HUES64 (cell line): ENCODE results near the gene CRYM.
"Not testable (repeated sequence)": the region's sequence is repeated elsewhere in the genome, so short reads cannot be mapped to it uniquely, and the experiment has no call there.

Source experiments
- H3K27ac ChIP-seq: 2 replicates; pipeline ENCODE4 v1.7.0; 2013; ENCODE audit warnings: low read depth, low read length, inconsistent platforms
- H3K27me3 ChIP-seq: 2 replicates; pipeline ENCODE4 v1.6.1; 2013; ENCODE audit warnings: mild to moderate bottlenecking, low read length; ENCODE audit not compliant: insufficient read depth
- H3K36me3 ChIP-seq: 2 replicates; pipeline ENCODE4 v1.6.1; 2013; ENCODE audit warnings: mild to moderate bottlenecking, low read length; ENCODE audit not compliant: insufficient read depth
- H3K4me1 ChIP-seq: 2 replicates; pipeline ENCODE4 v1.6.1; 2013; ENCODE audit warnings: mild to moderate bottlenecking, low read length, moderate library complexity; ENCODE audit not compliant: insufficient read depth
- H3K4me3 ChIP-seq: 2 replicates; pipeline ENCODE4 v1.5.1; 2013; ENCODE audit warnings: mild to moderate bottlenecking, low read length, moderate library complexity
- H3K9ac ChIP-seq: 2 replicates; pipeline ENCODE4 v1.6.1; 2013; ENCODE audit warnings: mild to moderate bottlenecking, low read depth, low read length
- H3K9me3 ChIP-seq: 2 replicates; pipeline ENCODE4 v1.6.1; 2013; ENCODE audit warnings: low read depth, low read length; ENCODE audit not compliant: insufficient read depth
- WGBS: fragments of 150-250, 120-280 bp; methylation state at CpG from one replicate; pipeline ENCODE4 v1.1.7; 2013; ENCODE audit warnings: missing lambda C conversion rate; 5-methylcytosine and 5-hydroxymethylcytosine counted together

Gene CRYM

GRCh38 chr16:21277045-21277926, 804 bp downstream of the CRYM start:
- Histone ChIP-seq H3K27ac (no peak overlapping the region), H3K9ac (no peak overlapping the region), H3K4me1 (peaks cover 13% of the 10 kb centered on the region), H3K4me3 (peak overlapping the region; percentile 76), H3K27me3 (peaks cover 37% of the 10 kb centered on the region), H3K36me3 (no peaks in the 10 kb centered on the region), H3K9me3 (no peaks in the 10 kb centered on the region)
- WGBS, result 80% methylated on average over 17 of the region's 17 CpGs

DNA sequence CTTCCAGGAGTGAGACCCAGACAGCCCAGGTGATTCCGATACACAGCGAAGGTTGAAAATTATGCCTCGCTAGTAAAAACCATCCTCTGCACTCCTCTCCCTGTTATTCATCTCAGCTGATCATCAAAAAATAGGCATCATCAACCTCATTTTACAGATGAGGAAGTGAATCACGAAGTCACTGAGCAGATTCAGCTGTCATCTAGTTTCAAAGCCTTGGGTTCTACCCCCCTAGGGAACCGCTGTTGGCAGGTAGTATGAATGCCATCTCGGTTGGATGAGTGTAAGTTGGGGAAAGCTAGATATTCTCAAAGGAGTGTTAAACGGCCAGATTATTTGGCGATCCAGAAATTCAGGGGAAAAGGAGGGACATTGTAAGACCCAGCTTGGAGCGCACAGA, 2.0 kb downstream of the CRYM start:
- Histone ChIP-seq H3K36me3 (no peaks in the 10 kb centered on the region), H3K27ac (no peak overlapping the region), H3K9me3 (no peaks in the 10 kb centered on the region), H3K27me3 (peaks cover 37% of the 10 kb centered on the region), H3K9ac (no peak overlapping the region), H3K4me1 (peaks cover 13% of the 10 kb centered on the region), H3K4me3 (no peak overlapping the region)
- 83% methylated on average over 9 of the region's 9 CpGs for WGBS

GRCh38 chr16:21275529-21275928, 2.6 kb downstream of the CRYM start:
- no peaks in the 10 kb centered on the region for H3K9me3 ChIP-seq
- H3K27ac ChIP-seq, result no peak overlapping the region
- H3K36me3 ChIP-seq, result no peaks in the 10 kb centered on the region
- H3K4me1 ChIP-seq, result peaks cover 13% of the 10 kb centered on the region
- H3K4me3 ChIP-seq, result no peak overlapping the region
- H3K9ac ChIP-seq, result no peak overlapping the region
- H3K27me3 ChIP-seq, result peaks cover 37% of the 10 kb centered on the region
- 86% methylated on average over 3 of the region's 3 CpGs for WGBS

- Histone ChIP-seq H3K9ac (no peak overlapping the region), H3K36me3 (no peaks in the 10 kb centered on the region), H3K27me3 (peaks cover 32% of the 10 kb centered on the region), H3K27ac (no peak overlapping the region), H3K4me1 (peaks cover 13% of the 10 kb centered on the region), H3K4me3 (no peak overlapping the region), H3K9me3 (no peaks in the 10 kb centered on the region)
- WGBS, result 84% methylated on average over 4 of the region's 5 CpGs
Observed at GRCh38 chr16:21274172-21274726, 3.8 kb downstream of the CRYM start.

DNA sequence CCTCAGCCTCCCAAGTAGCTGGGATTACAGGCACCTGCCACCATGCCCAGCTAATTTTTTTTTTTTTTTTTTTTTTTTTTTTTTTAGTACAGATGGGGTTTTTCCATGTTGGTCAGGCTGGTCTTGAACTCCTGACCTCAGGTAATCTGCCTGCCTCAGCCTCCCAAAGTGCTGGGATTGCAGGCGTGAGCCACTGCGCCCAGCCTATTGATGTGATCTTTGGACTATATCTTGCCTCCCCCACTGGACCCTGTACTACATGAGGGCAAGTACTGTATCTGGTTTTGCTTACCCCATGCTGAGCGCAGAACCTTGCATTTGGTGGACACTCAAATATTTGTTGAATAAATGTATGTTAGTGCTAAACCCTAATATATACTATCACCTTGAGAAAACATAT, 5.3 kb downstream of the CRYM start:
- H3K4me3 ChIP-seq, H3K9ac ChIP-seq, H3K9me3 ChIP-seq, H3K27ac ChIP-seq, H3K36me3 ChIP-seq: not testable (repeated sequence)
- 93% methylated on average over 2 of the region's 3 CpGs for WGBS
- H3K27me3 ChIP-seq, result peaks cover 22% of the 10 kb centered on the region
- H3K4me1 ChIP-seq, result peaks cover 13% of the 10 kb centered on the region

- peaks cover 17% of the 10 kb centered on the region for H3K27me3 ChIP-seq
- H3K4me1 ChIP-seq, result peaks cover 11% of the 10 kb centered on the region
- H3K36me3 ChIP-seq, result no peaks in the 10 kb centered on the region
- H3K9me3 ChIP-seq, result no peaks in the 10 kb centered on the region
- H3K27ac ChIP-seq, result no peak overlapping the region
- H3K9ac ChIP-seq, result no peak overlapping the region
- H3K4me3 ChIP-seq, result no peak overlapping the region
- WGBS, result 0% methylated on average over 1 of the region's 2 CpGs
Observed at GRCh38 chr16:21272253-21272652, 5.8 kb downstream of the CRYM start.

- Histone ChIP-seq H3K27me3 (no peaks in the 10 kb centered on the region), H3K27ac (no peak overlapping the region)
- WGBS, result 94% methylated on average over 9 of the region's 9 CpGs
Observed at GRCh38 chr16:21268236-21268635, 9.9 kb downstream of the CRYM start.

GRCh38 chr16:21267298-21267697, 10.8 kb downstream of the CRYM start:
- Histone ChIP-seq H3K36me3 (no peaks in the 10 kb centered on the region), H3K27me3 (no peaks in the 10 kb centered on the region), H3K9ac (no peak overlapping the region), H3K4me1 (no peaks in the 10 kb centered on the region), H3K4me3 (no peak overlapping the region), H3K27ac (no peak overlapping the region), H3K9me3 (no peaks in the 10 kb centered on the region)
- WGBS, result 98% methylated on average over 4 of the region's 4 CpGs

More at GRCh38 chr16:21268236-21268635, 9.9 kb downstream of the CRYM start:
- Histone ChIP-seq H3K4me1 (no peaks in the 10 kb centered on the region), H3K9me3 (no peaks in the 10 kb centered on the region), H3K9ac (no peak overlapping the region), H3K4me3 (no peak overlapping the region), H3K36me3 (no peaks in the 10 kb centered on the region)

- H3K9me3 ChIP-seq, result no peaks in the 10 kb centered on the region
- H3K4me1 ChIP-seq, result no peaks in the 10 kb centered on the region
- 94% methylated on average over 9 of the region's 9 CpGs for WGBS
Observed at GRCh38 chr16:21265104-21265837, 12.8 kb downstream of the CRYM start.

GRCh38 chr16:21264571-21265036, 13.5 kb downstream of the CRYM start:
- Histone ChIP-seq H3K9ac (no peak overlapping the region), H3K9me3 (no peaks in the 10 kb centered on the region), H3K36me3 (no peaks in the 10 kb centered on the region), H3K27ac (no peak overlapping the region), H3K4me3 (no peak overlapping the region), H3K4me1 (no peaks in the 10 kb centered on the region), H3K27me3 (no peaks in the 10 kb centered on the region)
- 95% methylated on average over 3 of the region's 4 CpGs for WGBS

More at GRCh38 chr16:21265104-21265837, 12.8 kb downstream of the CRYM start:
- Histone ChIP-seq H3K36me3 (no peaks in the 10 kb centered on the region), H3K27ac (no peak overlapping the region), H3K27me3 (no peaks in the 10 kb centered on the region), H3K4me3 (no peak overlapping the region), H3K9ac (no peak overlapping the region)
